ENCODE results near the gene ABI1.

The ABI1 gene

GRCh38 chr10:26855186-26855585 is 5.6 kb downstream of the ABI1 start:
- DNase-seq (ENCODE audit: low read depth, low spot score): no peak

- no peak for DNase-seq (ENCODE audit: low read depth, low spot score)
These were observed 6.2 kb downstream of the ABI1 start for GRCh38 chr10:26854524-26854923.

GRCh38 chr10:26844396-26844975 is 16.3 kb downstream of the ABI1 start:
- no peak for DNase-seq (ENCODE audit: low read depth, low spot score)

- no peak for DNase-seq (ENCODE audit: low read depth, low spot score)
These were observed 17.0 kb downstream of the ABI1 start for GRCh38 chr10:26843736-26844135.

GRCh38 chr10:26841733-26842317 is 18.9 kb downstream of the ABI1 start:
- no peak for DNase-seq (ENCODE audit: low read depth, low spot score)

- no peak for DNase-seq (ENCODE audit: low read depth, low spot score)
These were observed 19.6 kb downstream of the ABI1 start for GRCh38 chr10:26840938-26841732.

GRCh38 chr10:26839966-26840627 is 20.7 kb downstream of the ABI1 start:
- DNase-seq (ENCODE audit: low read depth, low spot score): no peak

- DNase-seq (ENCODE audit: low read depth, low spot score): no peak
These were observed 23.6 kb downstream of the ABI1 start for GRCh38 chr10:26837139-26837538.

- no peak for DNase-seq (ENCODE audit: low read depth, low spot score)
These were observed 25.7 kb downstream of the ABI1 start for GRCh38 chr10:26835025-26835424.

GRCh38 chr10:26832960-26833359 is 27.8 kb downstream of the ABI1 start:
- no peak for DNase-seq (ENCODE audit: low read depth, low spot score)

GRCh38 chr10:26831936-26832335 is 28.8 kb downstream of the ABI1 start:
- DNase-seq (ENCODE audit: low read depth, low spot score): no peak

GRCh38 chr10:26829810-26830515 is 30.8 kb downstream of the ABI1 start:
- DNase-seq (ENCODE audit: low read depth, low spot score): no peak

- DNase-seq (ENCODE audit: low read depth, low spot score): no peak
These were observed 36.6 kb downstream of the ABI1 start for GRCh38 chr10:26824015-26824690.

GRCh38 chr10:26821699-26822570 is 38.8 kb downstream of the ABI1 start:
- DNase-seq (ENCODE audit: low read depth, low spot score): no peak

- DNase-seq (ENCODE audit: low read depth, low spot score): no peak
These were observed 45.3 kb downstream of the ABI1 start for GRCh38 chr10:26815500-26815899.

- DNase-seq (ENCODE audit: low read depth, low spot score): no peak
These were observed 50.2 kb downstream of the ABI1 start for GRCh38 chr10:26810435-26811026.

- no peak for DNase-seq (ENCODE audit: low read depth, low spot score)
These were observed 50.8 kb downstream of the ABI1 start for GRCh38 chr10:26809973-26810372.

- no peak for DNase-seq (ENCODE audit: low read depth, low spot score)
These were observed 53.2 kb downstream of the ABI1 start for GRCh38 chr10:26807532-26807931.

- DNase-seq (ENCODE audit: low read depth, low spot score): no peak
These were observed 54.2 kb downstream of the ABI1 start for GRCh38 chr10:26806557-26806956.
